K562 (cell line): ENCODE data around the gene PREX1. TPM values are rescaled to one million over a fixed set of nuclear protein-coding genes. Genes with fewer than 3 reads are reported as not detected.

Experiments used
- ATAC-seq: fragments of 200-7000 bp; cut with Tn5 transposase; 3 replicates; pipeline ENCODE4 v1.9.1; 2020; ENCODE audit warnings: moderate library complexity
- BruUV-seq: library from RNA; stranded (reverse); fragments of 400-500 nt; replicated peaks from 2 replicates; lab custom pipeline; 2021; lab: Mats Ljungman, UMichigan
- CTCF ChIA-PET: fragments of 300-600 bp; formaldehyde crosslinking; extraction: SDS; loops from one replicate; lab custom pipeline; 2021; ENCODE audit warnings: low intra/inter-chr PET ratio; lab: Yijun Ruan, JAX
- POLR2A ChIA-PET: fragments of 300-600, 350-650 bp; sonication (Branson Sonifier 250); formaldehyde crosslinking; extraction: SDS; loops from one replicate; lab custom pipeline; 2021; ENCODE audit warnings: antibody characterized with exemption, inconsistent platforms; lab: Yijun Ruan, JAX
- DNase-seq, 4 experiments: peaks; one replicate each; pipeline versions ENCODE4 v3.0.0 to v3.0.0-alpha.2; 2011 to 2018; ENCODE audit warnings: low spot score in 3 of 4, mixed read lengths in 3 of 4; ENCODE audit errors: extremely low read depth in 1 of 4
- FAIRE-seq: peaks from 2 replicates; lab custom pipeline; 2011; peaks lifted over from hg19 to GRCh38; lab: Jason Lieb, UNC
- H2AFZ ChIP-seq: 2 replicates; pipeline ENCODE4 v1.6.0; 2011; ENCODE audit warnings: low read depth, low read length, control low read depth, inconsistent platforms
- H3K27ac ChIP-seq: fragments of 200-600 bp; 3 replicates; pipeline ENCODE4 v1.8.0; 2011; ENCODE audit warnings: low read depth, mild to moderate bottlenecking, control low read depth, inconsistent platforms, low read length, moderate library complexity, mixed read lengths; ENCODE audit errors: extremely low read depth
- H3K27me3 ChIP-seq, 2 experiments: fragments of 300-600 bp in 1 of 2; 2 replicates in 1 of 2; 3 replicates in 1 of 2; pipeline versions ENCODE4 v1.6.0 to v1.8.0; 2011; ENCODE audit warnings: inconsistent platforms in 2 of 2, low read length in 2 of 2, mild to moderate bottlenecking in 1 of 2, mixed read lengths in 1 of 2, moderate library complexity in 1 of 2; ENCODE audit not compliant: control insufficient read depth in 2 of 2, insufficient read depth in 2 of 2
- H3K36me3 ChIP-seq: fragments of 300-600 bp; 3 replicates; pipeline ENCODE4 v1.8.0; 2011; ENCODE audit warnings: mild to moderate bottlenecking, low read length, inconsistent platforms; ENCODE audit not compliant: control insufficient read depth, insufficient read depth
- H3K4me1 ChIP-seq, 2 experiments: fragments of 200-600 bp in 1 of 2; replicated peaks in 1 of 2; 2 replicates in 1 of 2; 3 replicates in 1 of 2; pipeline versions ENCODE4 v1.5.1 to v1.8.0; 2011; ENCODE audit warnings: inconsistent platforms in 2 of 2, low read length in 2 of 2, mild to moderate bottlenecking in 1 of 2, mixed read lengths in 1 of 2, moderate library complexity in 1 of 2; ENCODE audit not compliant: control insufficient read depth in 2 of 2, insufficient read depth in 2 of 2
- H3K4me2 ChIP-seq: 2 replicates; pipeline ENCODE4 v1.6.1; 2011; ENCODE audit warnings: low read length, control low read depth, inconsistent platforms, mixed read lengths; ENCODE audit not compliant: insufficient read depth
- H3K4me3 ChIP-seq: fragments of 200-600 bp; sonication (generic), shearing (Covaris generic); 2 replicates; pipeline ENCODE4 v1.5.1; 2016; ENCODE audit warnings: control low read depth, inconsistent platforms
- H3K79me2 ChIP-seq: fragments of 200-600 bp; 3 replicates; pipeline ENCODE4 v1.8.0; 2011; ENCODE audit warnings: low read length, inconsistent platforms; ENCODE audit not compliant: control insufficient read depth, insufficient read depth
- H3K9ac ChIP-seq, 2 experiments: 2 replicates each; pipeline versions ENCODE4 v1.6.0 to v1.6.1; 2011; ENCODE audit warnings: low read depth in 2 of 2, low read length in 2 of 2, control low read depth in 1 of 2, inconsistent platforms in 1 of 2, mild to moderate bottlenecking in 1 of 2, mixed read lengths in 1 of 2; ENCODE audit not compliant: insufficient read depth in 1 of 2
- H3K9me1 ChIP-seq: one replicate; pipeline ENCODE4 v1.6.0; 2011; ENCODE audit warnings: inconsistent platforms, mild to moderate bottlenecking, low read length, moderate library complexity; ENCODE audit not compliant: control insufficient read depth, insufficient read depth
- H3K9me3 ChIP-seq: replicated peaks from 2 replicates; pipeline ENCODE4 v1.5.1; 2011; ENCODE audit warnings: low read depth, low read length, inconsistent platforms; ENCODE audit not compliant: control insufficient read depth, insufficient read depth
- H4K20me1 ChIP-seq: replicated peaks from 2 replicates; pipeline ENCODE4 v1.6.1; 2011; ENCODE audit warnings: low read length, inconsistent platforms, mixed read lengths; ENCODE audit not compliant: control insufficient read depth, insufficient read depth
- PURB ChIP-seq: sonication (generic); formaldehyde crosslinking; IDR thresholded peaks from 2 replicates; pipeline ENCODE4 v1.9.0; 2021; ENCODE audit warnings: low read depth, mild to moderate bottlenecking, missing genetic modification reagents
- ZNF316 ChIP-seq: fragments of 450-650 bp; IDR thresholded peaks from 2 replicates; pipeline ENCODE4 v1.6.1; 2016
- WGBS: fragments of 100-300 bp; shearing (Covaris generic); methylation state at CpG from one replicate; pipeline ENCODE4 v1.1.6; 2016; ENCODE audit warnings: low coverage, mixed read lengths; ENCODE audit not compliant: insufficient coverage; ENCODE audit errors: missing lambda C conversion rate; 5-methylcytosine and 5-hydroxymethylcytosine counted together
- in situ Hi-C: fragments of 300-500 bp; cut with MboI; formaldehyde crosslinking; loops from 4 replicates; pipeline ENCODE4 v1.15.0; 2018; ENCODE audit warnings: inconsistent platforms, mixed read lengths
- intact Hi-C: fragments of 100-400 bp; cut with micrococcal nuclease; formaldehyde crosslinking; loops from 2 replicates; pipeline ENCODE4 v1.14.2; 2022
- polyA plus RNA-seq, 8 experiments: library from polyadenylated mRNA; depleted of rRNA in 4 of 8; stranded (reverse) in 5 of 8; unstranded in 3 of 8; fragments of >200 nt; fragmentation: Nextera tagmentation in 2 of 8; fragmentation: Illumina TruSeq in 1 of 8; extraction: Ambion mirVana in 2 of 8; extraction: Trizol in 1 of 8; gene quantifications; 2 replicates each; pipeline versions ENCODE4 v1.2.1 to v1.2.3, GENCODE V29; 2011 to 2014; ENCODE audit warnings: inconsistent platforms in 1 of 8, missing spikeins in 1 of 8
- total RNA-seq, 7 experiments: library from RNA; depleted of rRNA in 6 of 7; stranded (reverse); fragments of >200 nt in 6 of 7; fragmentation: Illumina TruSeq in 2 of 7; extraction: Trizol in 2 of 7; gene quantifications; 2 replicates each; pipeline versions ENCODE4 v1.2.1 to v1.2.3, GENCODE V29; 2011 to 2021; ENCODE audit warnings: low replicate concordance in 1 of 7
- TF ChIP-seq, protein P1 (sequence below), 2 experiments: fragments of 450-650 bp in 1 of 2; IDR thresholded peaks; 2 replicates each; pipeline ENCODE4 v1.6.1; 2011 to 2017; ENCODE audit warnings: low read depth in 2 of 2, antibody characterized with exemption in 1 of 2, borderline replicate concordance in 1 of 2, low read length in 1 of 2, mild to moderate bottlenecking in 1 of 2, mixed read lengths in 1 of 2; ENCODE audit not compliant: control insufficient read depth in 1 of 2
- TF ChIP-seq, protein P2 (sequence below): IDR thresholded peaks from 2 replicates; pipeline ENCODE4 v1.6.1; 2011; ENCODE audit warnings: borderline replicate concordance, low read depth, mild to moderate bottlenecking, moderate library complexity, low read length; ENCODE audit not compliant: insufficient read depth, poor library complexity, severe bottlenecking

PREX1 gene
- total and polyA plus RNA-seq, 9 of the 15 experiments (the other 6 are each of a cell fraction or from before 2014, with no cell fraction given) = 0.37 to 10.4 (median 4.8) TPM

DNA sequence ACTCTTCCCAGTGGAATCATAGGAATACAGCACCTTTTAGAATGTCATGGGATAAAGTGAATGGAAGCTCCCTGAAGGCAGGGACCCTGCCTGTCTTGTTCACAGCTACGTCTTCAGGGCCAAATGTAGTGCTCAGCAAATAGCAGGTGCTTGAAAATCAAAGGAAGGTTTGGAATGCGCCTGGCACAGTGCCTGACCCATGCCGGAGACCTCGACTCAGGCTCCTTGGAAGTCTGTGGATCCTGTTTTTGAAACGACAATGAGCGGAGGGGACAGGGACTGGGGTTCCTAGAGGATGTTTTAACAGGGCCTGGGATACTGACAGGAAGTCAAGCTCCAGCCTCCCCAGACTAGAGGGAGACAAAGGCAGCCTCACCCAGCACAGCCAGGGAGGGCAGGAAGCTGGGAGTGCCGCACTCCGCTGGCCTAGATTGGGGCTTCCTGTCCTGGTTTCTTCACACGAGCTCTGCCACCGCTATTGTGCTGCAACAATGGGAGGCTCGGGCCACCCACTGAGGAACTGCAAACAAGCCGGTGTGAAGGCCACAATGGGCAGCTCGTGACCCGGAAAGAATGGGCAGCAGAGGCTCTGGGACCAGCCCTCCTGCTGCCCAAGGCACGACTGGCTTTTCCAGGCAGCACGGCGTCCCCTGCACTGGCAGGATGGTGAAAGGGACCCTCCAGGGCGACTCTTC lies 76.7 kb downstream of the PREX1 start:
- in situ Hi-C loops = no loop called here
- FAIRE-seq (no peak), ATAC-seq (no peak), DNase-seq (no peak)
- Histone ChIP-seq H3K27ac (no peak overlapping the region), H3K27me3 (no peaks in the 10 kb centered on the region; a peak in 1 of 5 replicates), H3K4me2 (no peak overlapping the region), H3K9me3 (no peaks in the 10 kb centered on the region), H3K9ac (0 out of 4 replicates have a peak overlapping the region, but pooled peaks of 1 of the 2 experiments have one; percentile 20), H3K4me3 (no peak overlapping the region), H2AFZ (no peak overlapping the region), H4K20me1 (no peaks in the 10 kb centered on the region), H3K79me2 (no peaks in the 10 kb centered on the region), H3K36me3 (no peaks in the 10 kb centered on the region), H3K9me1 (no peaks in the 10 kb centered on the region), H3K4me1 (peaks cover 0 to 9% of the 10 kb centered on the region in 2 experiments; a peak in 1 of 5 replicates)
- intact Hi-C loops = no loop called here
- TF ChIP-seq PURB = no peak
- TF ChIP-seq, protein P1, sequence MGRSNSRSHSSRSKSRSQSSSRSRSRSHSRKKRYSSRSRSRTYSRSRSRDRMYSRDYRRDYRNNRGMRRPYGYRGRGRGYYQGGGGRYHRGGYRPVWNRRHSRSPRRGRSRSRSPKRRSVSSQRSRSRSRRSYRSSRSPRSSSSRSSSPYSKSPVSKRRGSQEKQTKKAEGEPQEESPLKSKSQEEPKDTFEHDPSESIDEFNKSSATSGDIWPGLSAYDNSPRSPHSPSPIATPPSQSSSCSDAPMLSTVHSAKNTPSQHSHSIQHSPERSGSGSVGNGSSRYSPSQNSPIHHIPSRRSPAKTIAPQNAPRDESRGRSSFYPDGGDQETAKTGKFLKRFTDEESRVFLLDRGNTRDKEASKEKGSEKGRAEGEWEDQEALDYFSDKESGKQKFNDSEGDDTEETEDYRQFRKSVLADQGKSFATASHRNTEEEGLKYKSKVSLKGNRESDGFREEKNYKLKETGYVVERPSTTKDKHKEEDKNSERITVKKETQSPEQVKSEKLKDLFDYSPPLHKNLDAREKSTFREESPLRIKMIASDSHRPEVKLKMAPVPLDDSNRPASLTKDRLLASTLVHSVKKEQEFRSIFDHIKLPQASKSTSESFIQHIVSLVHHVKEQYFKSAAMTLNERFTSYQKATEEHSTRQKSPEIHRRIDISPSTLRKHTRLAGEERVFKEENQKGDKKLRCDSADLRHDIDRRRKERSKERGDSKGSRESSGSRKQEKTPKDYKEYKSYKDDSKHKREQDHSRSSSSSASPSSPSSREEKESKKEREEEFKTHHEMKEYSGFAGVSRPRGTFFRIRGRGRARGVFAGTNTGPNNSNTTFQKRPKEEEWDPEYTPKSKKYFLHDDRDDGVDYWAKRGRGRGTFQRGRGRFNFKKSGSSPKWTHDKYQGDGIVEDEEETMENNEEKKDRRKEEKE (IDR thresholded peaks at IDR 0.05; ENCODE audit: borderline replicate concordance in 1 of 2, control insufficient read depth in 1 of 2, low read depth in 2 of 2, low read length in 1 of 2) = no peak
- peak; percentile 13; the same call in 1 of the 2 replicates for TF ChIP-seq ZNF316
- TF ChIP-seq, protein P2, sequence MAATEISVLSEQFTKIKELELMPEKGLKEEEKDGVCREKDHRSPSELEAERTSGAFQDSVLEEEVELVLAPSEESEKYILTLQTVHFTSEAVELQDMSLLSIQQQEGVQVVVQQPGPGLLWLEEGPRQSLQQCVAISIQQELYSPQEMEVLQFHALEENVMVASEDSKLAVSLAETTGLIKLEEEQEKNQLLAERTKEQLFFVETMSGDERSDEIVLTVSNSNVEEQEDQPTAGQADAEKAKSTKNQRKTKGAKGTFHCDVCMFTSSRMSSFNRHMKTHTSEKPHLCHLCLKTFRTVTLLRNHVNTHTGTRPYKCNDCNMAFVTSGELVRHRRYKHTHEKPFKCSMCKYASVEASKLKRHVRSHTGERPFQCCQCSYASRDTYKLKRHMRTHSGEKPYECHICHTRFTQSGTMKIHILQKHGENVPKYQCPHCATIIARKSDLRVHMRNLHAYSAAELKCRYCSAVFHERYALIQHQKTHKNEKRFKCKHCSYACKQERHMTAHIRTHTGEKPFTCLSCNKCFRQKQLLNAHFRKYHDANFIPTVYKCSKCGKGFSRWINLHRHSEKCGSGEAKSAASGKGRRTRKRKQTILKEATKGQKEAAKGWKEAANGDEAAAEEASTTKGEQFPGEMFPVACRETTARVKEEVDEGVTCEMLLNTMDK = no peak
- CTCF ChIA-PET = interaction anchor here (0.6 kb wide), 1 partner anchor 1070 kb away, joined by 3 read pairs; no protein-coding TSS in a partner anchor
- POLR2A ChIA-PET = no interaction called here
- no TSS peak for BruUV-seq
- 29% methylated on average over 18 of the region's 18 CpGs for WGBS
